Lung (tissue), 12 donors: Measurements from ENCODE around the gene SOBP. TPM values are rescaled to one million over a fixed set of nuclear protein-coding genes. Genes with fewer than 3 reads are reported as not detected.
"Not testable (repeated sequence)": the region's sequence is repeated elsewhere in the genome, so short reads cannot be mapped to it uniquely, and the experiment has no call there.

Source experiments
- ATAC-seq: fragments of 200-7000 bp; cut with Tn5 transposase; one replicate; pipeline ENCODE4 v1.9.1; 2020; ENCODE audit warnings: moderate number of reproducible peaks; ENCODE audit not compliant: insufficient read depth, low FRiP score
- DNase-seq, 3 donors: peaks; one replicate each; pipeline ENCODE4 v3.0.0-alpha.2; 2013 to 2017
- H3K27ac ChIP-seq, 2 donors: one replicate each; pipeline ENCODE4 v1.5.1; 2013; ENCODE audit warnings: mild to moderate bottlenecking in 2 of 2, moderate library complexity in 2 of 2, control low read depth in 1 of 2, inconsistent platforms in 1 of 2, low read depth in 1 of 2, low read length in 1 of 2
- H3K27me3 ChIP-seq, 3 donors: one replicate each; pipeline ENCODE4 v1.5.1; 2013; ENCODE audit warnings: low read length in 2 of 3; ENCODE audit not compliant: control insufficient read depth in 3 of 3, insufficient read depth in 3 of 3
- H3K36me3 ChIP-seq, 4 donors: one replicate each; pipeline ENCODE4 v1.5.1; 2013; ENCODE audit warnings: low read length in 4 of 4, mild to moderate bottlenecking in 1 of 4, moderate library complexity in 1 of 4; ENCODE audit not compliant: control insufficient read depth in 4 of 4, insufficient read depth in 4 of 4
- H3K4me1 ChIP-seq, 5 donors: one replicate each; pipeline ENCODE4 v1.5.1; 2013; ENCODE audit warnings: low read length in 5 of 5, mild to moderate bottlenecking in 2 of 5, moderate library complexity in 1 of 5; ENCODE audit not compliant: control insufficient read depth in 5 of 5, insufficient read depth in 5 of 5
- H3K4me3 ChIP-seq: one replicate; pipeline ENCODE4 v1.5.1; 2013; ENCODE audit warnings: mild to moderate bottlenecking, control low read depth, moderate library complexity
- H3K9ac ChIP-seq, 2 donors: one replicate each; pipeline ENCODE4 v1.5.1; 2013; ENCODE audit warnings: low read length in 2 of 2, control low read depth in 1 of 2; ENCODE audit not compliant: insufficient read depth in 1 of 2
- H3K9me3 ChIP-seq, 4 donors: one replicate each; pipeline ENCODE4 v1.5.1; 2013; ENCODE audit warnings: low read length in 3 of 4, mild to moderate bottlenecking in 1 of 4, moderate library complexity in 1 of 4; ENCODE audit not compliant: control insufficient read depth in 4 of 4, insufficient read depth in 3 of 4
- CTCF ChIP-seq: IDR thresholded peaks from 2 replicates; pipeline ENCODE4 v1.5.1; 2012; ENCODE audit warnings: mild to moderate bottlenecking; ENCODE audit errors: control extremely low read depth, extremely low read depth
- WGBS, 2 donors: extraction: QIAGEN DNeasy Blood & Tissue Kit; methylation state at CpG; one replicate each; pipeline ENCODE4 v1.1.7; 2013; 5-methylcytosine and 5-hydroxymethylcytosine counted together
- polyA plus RNA-seq, 2 donors: library from polyadenylated mRNA; stranded (reverse); fragments of 200-250 nt; gene quantifications; one replicate each; pipeline ENCODE4 v1.2.1, GENCODE V29; 2013
- total RNA-seq, 2 donors: library from RNA; depleted of rRNA in 1 of 2; stranded (reverse); fragments of >200 nt in 1 of 2; gene quantifications; one replicate each; pipeline ENCODE4 v1.2.1, GENCODE V29; 2014 to 2021
- donor health status: control.
- donor health status: control.
- donor health status: Bipolar disorder and iron deficiency.
- donor health status: healthy.
- donor health status: DM: yes; HTN: yes; CAD: no.

The SOBP gene
- total and polyA plus RNA-seq, 4 donors = 1.6 to 14.5 (median 5.8) TPM

DNA sequence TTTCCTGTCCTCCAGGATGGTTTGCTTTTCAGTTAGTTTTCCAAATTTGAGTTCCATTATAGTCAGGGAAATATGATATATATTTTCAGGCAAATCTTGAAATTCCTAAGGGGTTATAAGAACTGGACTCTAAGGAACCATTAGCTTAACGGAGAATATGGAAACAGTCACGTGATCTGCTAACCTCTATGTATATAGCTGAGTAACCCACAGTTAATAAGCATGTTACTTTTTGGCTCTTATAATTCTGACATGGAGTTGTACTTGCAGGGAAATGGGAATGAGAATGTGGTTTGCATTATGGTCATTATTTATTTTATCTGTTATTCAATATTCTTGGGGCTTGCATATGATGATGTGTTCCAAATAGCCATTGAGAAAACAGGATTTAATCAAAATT, 23.3 kb downstream of the SOBP start:
- Histone ChIP-seq H3K9ac (no peak overlapping the region), H3K27ac (no peak overlapping the region), H3K4me1 (peaks cover 0 to 2% (median 0%) of the 10 kb centered on the region in 5 donors), H3K9me3 (peaks cover 0 to 11% (median 2%) of the 10 kb centered on the region in 4 donors), H3K36me3 (peaks cover 0 to 5% (median 1%) of the 10 kb centered on the region in 4 donors), H3K4me3 (no peak overlapping the region), H3K27me3 (no peaks in the 10 kb centered on the region)
- ATAC-seq (no peak), DNase-seq (no peak)
- no peak for TF ChIP-seq CTCF
- 97% methylated on average over 2 of the region's 2 CpGs for WGBS, 2 donors

- H3K9me3 ChIP-seq = peaks cover 0 to 11% (median 2%) of the 10 kb centered on the region in 4 donors
- TF ChIP-seq CTCF = no peak
- peaks cover 0 to 6% (median 0%) of the 10 kb centered on the region in 5 donors for H3K4me1 ChIP-seq
- H3K27ac ChIP-seq = no peak overlapping the region
- no peak overlapping the region for H3K9ac ChIP-seq
- H3K36me3 ChIP-seq = peaks cover 0 to 5% (median 1%) of the 10 kb centered on the region in 4 donors
- ATAC-seq (no peak), DNase-seq (no peak)
- WGBS, 2 donors = 98 to 99% methylated on average over 5 of the region's 5 CpGs
- no peaks in the 10 kb centered on the region for H3K27me3 ChIP-seq
- H3K4me3 ChIP-seq = no peak overlapping the region
Measured at GRCh38 chr6:107515955-107516354, 26.0 kb downstream of the SOBP start.

- no peak overlapping the region for H3K4me3 ChIP-seq
- ATAC-seq = no peak
- TF ChIP-seq CTCF = no peak
Measured at GRCh38 chr6:107517274-107517673, 27.4 kb downstream of the SOBP start.

DNA sequence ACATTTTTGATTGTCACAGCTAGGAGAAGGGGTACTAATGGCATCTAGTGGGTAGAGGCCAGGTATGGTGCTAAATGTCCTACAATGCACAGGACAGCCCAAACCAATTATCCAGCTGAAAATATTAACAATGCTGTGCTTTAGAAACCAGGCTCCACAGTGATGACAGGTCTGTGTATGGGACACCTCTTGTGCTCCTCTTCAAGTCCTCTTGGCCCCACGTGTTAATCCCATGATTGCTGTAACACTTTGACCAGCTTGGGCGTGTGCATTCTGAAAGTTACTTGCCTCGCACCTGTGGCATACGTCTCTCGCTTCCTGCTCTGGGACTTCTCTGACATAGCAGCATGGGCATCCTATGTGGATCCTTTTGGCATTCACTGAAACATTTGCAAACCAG, 29.3 kb downstream of the SOBP start:
- H3K9ac ChIP-seq, DNase-seq, H3K4me1 ChIP-seq, H3K27ac ChIP-seq, H3K36me3 ChIP-seq, H3K4me3 ChIP-seq, ATAC-seq, H3K27me3 ChIP-seq: not testable (repeated sequence)
- H3K9me3 ChIP-seq = peaks cover 0 to 11% (median 4%) of the 10 kb centered on the region in 4 donors
- WGBS, 2 donors = 89 to 92% methylated on average over 5 of the region's 5 CpGs

More at GRCh38 chr6:107517274-107517673, 27.4 kb downstream of the SOBP start:
- Histone ChIP-seq H3K9me3 (peaks cover 0 to 11% (median 2%) of the 10 kb centered on the region in 4 donors), H3K27me3 (no peaks in the 10 kb centered on the region), H3K36me3 (peaks cover 0 to 5% (median 1%) of the 10 kb centered on the region in 4 donors), H3K9ac (no peak overlapping the region), H3K27ac (no peak overlapping the region), H3K4me1 (peaks cover 0 to 6% (median 0%) of the 10 kb centered on the region in 5 donors)
- WGBS, 2 donors = 76 to 89% methylated on average over 1 of the region's 1 CpG
- DNase-seq = no peak

DNA sequence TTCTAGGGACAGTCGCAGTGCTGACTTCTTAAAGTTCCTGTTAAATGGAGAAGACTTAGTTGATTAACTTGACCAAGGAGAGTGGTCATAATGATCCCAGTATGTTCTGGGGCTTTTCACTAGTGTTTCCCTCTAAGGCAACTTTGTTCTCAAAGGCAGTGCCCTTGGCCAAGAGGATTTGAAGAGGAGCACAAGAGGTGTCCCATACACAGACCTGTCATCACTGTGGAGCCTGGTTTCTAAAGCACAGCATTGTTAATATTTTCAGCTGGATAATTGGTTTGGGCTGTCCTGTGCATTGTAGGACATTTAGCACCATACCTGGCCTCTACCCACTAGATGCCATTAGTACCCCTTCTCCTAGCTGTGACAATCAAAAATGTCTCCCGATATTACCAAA, 30.8 kb downstream of the SOBP start:
- H3K36me3 ChIP-seq, DNase-seq, H3K27me3 ChIP-seq, H3K9me3 ChIP-seq, ATAC-seq, H3K4me3 ChIP-seq, H3K9ac ChIP-seq, H3K27ac ChIP-seq, H3K4me1 ChIP-seq: not testable (repeated sequence)
- WGBS, 2 donors = 0 to 71% methylated on average over 1 of the region's 2 CpGs
